GM11168 (cell line): ENCODE data around the gene COP1.

ENCODE experiments used
- in situ Hi-C: fragments of 300-500 bp; cut with MboI; formaldehyde crosslinking; loops from one replicate; pipeline ENCODE4 v1.12.0; 2022; ENCODE audit warnings: low sequenced_read_pairs; ENCODE audit not compliant: unreplicated experiment

The COP1 gene

DNA sequence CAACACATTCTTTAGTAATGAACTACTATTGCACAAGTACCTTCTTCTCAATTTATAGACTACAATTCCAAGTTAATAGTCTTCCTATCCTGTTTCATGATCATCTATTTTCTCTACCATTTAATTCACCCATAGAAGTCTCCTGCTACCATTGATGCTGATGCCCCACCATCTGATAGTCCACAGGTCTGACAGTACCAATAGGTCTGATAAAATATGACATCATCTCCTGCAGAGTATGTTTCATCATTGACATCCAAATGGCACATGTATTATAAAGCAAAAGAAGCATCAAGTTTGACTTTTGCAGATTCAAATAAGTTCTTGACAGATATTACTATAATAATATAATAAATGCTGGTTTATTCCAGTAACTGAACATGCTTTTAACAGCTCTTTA lies 5.5 kb downstream of the COP1 start:
- in situ Hi-C loops, result no loop called here

GRCh38 chr1:176199707-176200106 lies 7.4 kb downstream of the COP1 start:
- in situ Hi-C loops, result no loop called here

GRCh38 chr1:176198413-176198812 lies 8.7 kb downstream of the COP1 start:
- in situ Hi-C loops, result no loop called here

- in situ Hi-C loops, result no loop called here
Measured at GRCh38 chr1:176196728-176197127, 10.4 kb downstream of the COP1 start.

DNA sequence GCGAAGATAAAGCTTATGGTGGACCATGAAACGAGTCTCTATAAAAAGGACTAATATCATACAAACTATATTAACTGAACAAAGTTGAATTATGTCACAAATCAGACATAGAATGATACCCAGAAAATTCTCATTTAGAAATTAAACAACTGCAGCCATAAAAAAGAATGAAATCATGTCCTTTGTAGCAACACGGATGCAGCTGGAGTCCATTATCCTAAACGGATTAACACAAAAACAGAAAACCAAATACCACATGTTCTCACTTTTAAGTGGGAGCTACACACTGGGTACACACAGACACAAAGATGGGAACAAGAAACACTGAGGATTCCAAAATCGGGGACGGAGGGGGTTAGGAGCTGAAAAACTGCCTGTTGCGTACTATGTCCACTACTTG lies 11.5 kb downstream of the COP1 start:
- in situ Hi-C loops, result no loop called here

GRCh38 chr1:176193663-176194062 lies 13.4 kb downstream of the COP1 start:
- in situ Hi-C loops, result no loop called here

GRCh38 chr1:176193023-176193422 lies 14.1 kb downstream of the COP1 start:
- in situ Hi-C loops, result no loop called here

- in situ Hi-C loops, result no loop called here
Measured at GRCh38 chr1:176188604-176189003, 18.5 kb downstream of the COP1 start.

- in situ Hi-C loops, result no loop called here
Measured at GRCh38 chr1:176187001-176187400, 20.1 kb downstream of the COP1 start.

GRCh38 chr1:176183618-176184017 lies 23.5 kb downstream of the COP1 start:
- in situ Hi-C loops, result no loop called here

- in situ Hi-C loops, result no loop called here
Measured at GRCh38 chr1:176178316-176178715, 28.8 kb downstream of the COP1 start.

GRCh38 chr1:176177764-176178163 lies 29.3 kb downstream of the COP1 start:
- in situ Hi-C loops, result no loop called here

DNA sequence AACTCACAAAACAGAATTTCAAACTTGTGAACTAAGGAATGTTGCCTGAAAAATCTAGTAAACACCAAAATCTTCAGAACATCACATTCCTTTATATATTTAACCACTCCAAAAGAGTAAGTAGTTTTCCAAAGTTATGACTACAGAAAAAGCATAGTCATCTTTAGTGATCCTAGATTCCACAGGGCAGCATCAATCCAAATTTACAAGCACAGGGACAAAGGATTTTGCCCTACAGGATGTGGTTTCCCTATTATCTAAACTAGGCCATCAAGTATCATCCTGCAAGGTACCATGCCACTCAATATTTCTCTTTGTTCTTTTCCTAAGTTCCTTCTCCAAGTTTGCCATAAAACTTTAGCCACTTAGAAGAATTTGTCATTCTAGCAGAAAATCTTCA lies 33.0 kb downstream of the COP1 start:
- in situ Hi-C loops, result no loop called here

GRCh38 chr1:176172215-176172614 lies 34.9 kb downstream of the COP1 start:
- in situ Hi-C loops, result no loop called here

GRCh38 chr1:176167210-176167609 lies 39.9 kb downstream of the COP1 start:
- in situ Hi-C loops, result no loop called here

- in situ Hi-C loops, result no loop called here
Measured at GRCh38 chr1:176165573-176165972, 41.5 kb downstream of the COP1 start.

GRCh38 chr1:176164014-176164678 lies 42.9 kb downstream of the COP1 start:
- in situ Hi-C loops, result no loop called here

- in situ Hi-C loops, result no loop called here
Measured at GRCh38 chr1:176159993-176160392, 47.1 kb downstream of the COP1 start.

DNA sequence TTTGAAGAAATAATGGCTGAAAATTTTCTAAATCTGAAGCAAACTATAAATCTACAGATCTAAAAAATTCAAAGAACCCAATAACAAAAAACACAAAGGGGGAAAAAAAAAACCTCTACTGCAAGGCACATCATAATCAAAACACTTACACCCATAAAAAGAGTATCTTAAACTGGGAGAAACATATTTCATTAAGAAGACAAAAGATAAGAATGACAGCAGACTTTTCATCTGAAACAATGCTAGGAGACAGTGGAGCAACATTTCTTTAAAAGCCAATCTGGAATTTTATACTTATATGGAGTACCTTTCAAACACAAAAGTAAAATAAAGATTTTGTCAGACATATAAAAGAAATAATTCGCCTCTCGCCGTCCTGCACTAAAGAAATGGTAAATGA lies 49.1 kb downstream of the COP1 start:
- in situ Hi-C loops, result no loop called here

GRCh38 chr1:176149939-176150807 lies 56.9 kb downstream of the COP1 start:
- in situ Hi-C loops, result no loop called here

DNA sequence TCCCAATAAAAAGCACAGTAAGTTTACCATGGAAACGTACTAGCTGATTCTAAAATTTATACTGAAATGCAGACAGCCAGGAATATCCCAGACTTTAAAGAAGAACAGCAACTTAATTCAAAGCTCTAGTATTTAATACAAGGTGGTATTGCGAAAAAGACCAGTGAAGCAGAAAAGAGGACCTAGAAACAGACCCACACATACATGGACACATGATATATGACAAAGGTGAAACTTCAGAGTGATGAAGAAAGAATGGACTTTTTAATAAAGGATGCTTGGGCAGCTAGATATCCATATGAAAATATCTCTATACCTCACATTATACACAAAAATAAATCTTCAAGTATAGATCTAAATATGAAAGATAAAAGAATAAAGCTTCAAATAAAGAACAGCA lies 62.6 kb downstream of the COP1 start:
- in situ Hi-C loops, result no loop called here

DNA sequence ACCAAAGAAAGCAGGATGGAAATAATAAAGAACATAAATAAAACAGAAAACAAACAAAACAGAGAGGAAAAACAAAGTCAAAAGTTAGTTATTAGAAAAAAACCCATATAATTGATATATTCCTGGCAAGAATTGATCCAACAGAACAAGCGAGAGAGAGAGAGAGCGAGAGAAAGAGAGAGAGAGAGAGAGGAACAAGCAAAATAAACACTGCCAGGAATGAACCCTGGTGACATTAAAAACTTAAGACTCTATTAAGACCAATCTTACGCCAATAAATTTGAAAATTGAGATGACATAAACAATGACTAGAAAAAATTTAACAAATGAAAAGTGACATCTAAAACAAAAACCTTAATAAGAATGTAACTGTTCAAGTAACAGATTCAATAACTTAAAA lies 64.1 kb downstream of the COP1 start:
- in situ Hi-C loops, result no loop called here
